ELR (cell line): ENCODE results near the gene SNX32.

Experiments used
- DNase-seq: peaks from one replicate; pipeline ENCODE4 v3.0.0-alpha.2; 2015; ENCODE audit warnings: low read depth

SNX32 gene

DNA sequence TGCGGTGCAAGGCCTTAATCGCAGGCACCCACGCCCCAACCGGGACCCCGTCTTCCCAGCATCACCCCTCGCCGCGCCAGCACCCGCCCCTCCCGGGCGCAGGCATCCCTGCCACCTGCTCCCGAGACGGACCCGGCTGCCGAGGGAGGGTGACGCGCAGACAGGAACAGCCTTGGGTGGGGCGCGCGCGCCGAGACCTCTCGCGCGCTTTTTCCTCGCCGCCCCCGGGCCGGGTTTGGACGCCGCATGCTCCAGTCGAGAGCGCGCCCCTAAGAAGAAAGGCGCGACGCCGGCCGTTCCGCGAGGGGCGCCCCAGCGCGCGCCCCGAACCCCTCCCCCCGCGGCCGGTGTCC lies 23.7 kb downstream of the SNX32 start:
- DNase-seq: no peak

DNA sequence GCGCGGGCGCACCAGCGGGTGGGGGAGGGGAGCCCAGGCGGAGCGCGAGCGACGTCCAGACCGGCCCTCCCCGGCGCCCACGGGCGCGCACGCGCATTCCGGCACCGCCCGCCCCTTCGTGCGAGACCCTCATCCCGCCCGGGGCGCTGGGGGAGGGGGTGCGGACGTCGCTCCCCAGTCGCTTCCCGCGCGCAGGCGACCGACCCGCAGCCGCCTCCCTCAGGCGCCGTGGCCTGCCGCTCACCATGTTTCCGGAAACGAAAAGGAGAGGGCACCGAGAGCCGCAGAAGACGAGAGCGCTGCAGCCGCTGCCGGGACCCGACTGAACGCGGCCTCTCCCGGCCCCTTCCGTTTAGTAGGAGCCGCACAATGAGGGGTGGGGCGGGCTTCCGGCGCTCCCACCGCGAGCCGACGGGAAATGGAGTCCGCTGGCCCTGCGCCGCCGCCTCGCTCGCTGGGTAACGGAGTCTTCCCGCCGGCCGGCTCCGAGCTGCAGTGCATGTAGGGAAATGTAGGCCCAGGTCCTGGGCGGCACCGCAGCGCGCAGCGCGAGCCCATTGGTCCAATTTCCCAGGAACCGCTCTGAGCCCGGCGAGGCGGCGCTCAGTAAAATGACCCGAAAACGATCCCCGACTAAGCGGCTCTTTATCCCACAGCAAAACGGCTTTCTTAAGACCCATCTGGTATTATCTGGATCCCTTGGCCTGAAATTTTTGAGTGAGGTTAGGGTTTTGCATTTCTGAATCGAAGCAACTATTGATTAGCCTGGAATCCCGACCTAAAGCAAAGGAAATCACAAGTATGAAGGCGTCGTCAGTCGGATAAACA lies 24.3 kb downstream of the SNX32 start, which contains the start of gene CFL1:
TSS of gene CFL1 (minus strand) at position 328 of the 828 bp plus-strand sequence. CDS start at position 247, 81 bp downstream.
- peak; percentile 98 for DNase-seq

DNA sequence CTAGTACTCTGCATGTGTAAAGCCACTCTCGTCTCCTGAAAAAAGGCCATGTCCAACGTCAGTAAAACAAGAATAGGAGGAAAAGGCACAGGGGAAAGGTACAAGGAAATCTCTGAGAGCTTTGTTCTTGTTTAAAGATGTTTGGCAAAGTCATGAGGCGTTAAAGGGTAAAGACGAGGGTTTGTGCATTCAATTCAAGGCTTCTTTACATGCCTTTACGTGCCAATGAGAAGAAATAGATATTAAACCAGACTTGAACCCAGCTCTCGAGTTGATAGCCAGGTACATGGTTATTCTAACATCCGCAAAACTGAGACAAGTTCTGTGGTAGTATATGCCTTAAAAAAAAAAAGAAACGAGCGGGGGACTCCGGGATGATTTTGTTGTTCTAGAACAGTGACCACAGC lies 24.9 kb downstream of the SNX32 start:
- DNase-seq: peak; percentile 44

DNA sequence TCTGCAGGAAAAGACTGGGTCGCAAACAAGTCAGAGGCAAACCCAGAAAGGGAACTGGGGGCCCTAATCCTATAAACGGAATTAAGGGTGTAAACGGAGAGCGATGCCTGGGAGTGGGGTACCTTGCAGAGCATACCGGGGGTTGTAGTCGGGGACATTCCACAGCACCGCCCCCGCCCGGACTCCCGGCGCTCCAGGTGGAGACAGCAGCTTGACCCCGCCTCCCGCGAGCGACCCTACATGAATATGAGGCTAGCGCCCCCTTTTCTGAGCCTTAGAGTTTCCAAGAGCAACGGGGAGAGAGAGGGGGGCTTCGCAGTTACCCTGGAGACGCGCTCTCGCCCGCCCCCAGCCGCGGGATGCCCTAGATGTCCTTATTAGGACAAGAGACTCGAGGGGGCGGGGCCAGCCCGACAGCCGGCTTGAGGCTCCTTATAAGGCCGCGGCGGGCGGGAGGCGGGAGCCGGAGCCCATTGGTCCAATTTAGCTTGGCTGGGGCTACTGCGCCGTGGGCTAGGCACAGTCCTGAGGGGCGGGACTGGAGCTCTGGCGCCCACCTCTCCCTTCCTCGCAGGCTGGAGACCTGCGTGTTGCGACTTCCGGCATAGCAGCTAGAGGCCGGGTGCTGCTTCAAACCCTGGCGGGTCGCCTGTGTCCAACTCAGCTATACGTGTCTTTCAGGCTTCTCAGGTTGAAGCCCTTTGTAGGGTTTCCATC lies 25.5 kb downstream of the SNX32 start:
- DNase-seq: peak; percentile 98

DNA sequence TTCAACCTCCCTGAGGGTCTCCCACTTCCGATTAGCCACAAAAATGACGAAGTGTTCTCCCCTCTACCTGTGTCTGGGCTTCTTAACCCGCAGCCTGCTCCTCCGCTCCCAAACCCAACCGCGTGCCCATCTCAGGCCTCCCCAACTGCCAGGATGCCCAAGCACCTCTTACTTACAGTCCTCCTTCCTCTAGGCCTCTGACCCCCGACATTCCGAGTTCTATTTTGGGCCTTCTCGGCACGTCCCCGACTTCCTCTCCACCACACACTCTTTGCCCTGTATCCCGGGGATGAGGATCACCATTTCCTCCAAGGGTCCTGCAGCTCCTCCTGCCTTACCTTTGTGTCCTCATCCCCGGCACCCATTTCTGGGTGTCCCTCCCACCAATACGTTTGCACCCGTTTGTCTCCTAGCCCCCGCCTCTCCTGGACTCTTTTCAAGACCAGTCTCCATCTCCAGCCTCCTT lies 26.1 kb downstream of the SNX32 start:
- no peak for DNase-seq

DNA sequence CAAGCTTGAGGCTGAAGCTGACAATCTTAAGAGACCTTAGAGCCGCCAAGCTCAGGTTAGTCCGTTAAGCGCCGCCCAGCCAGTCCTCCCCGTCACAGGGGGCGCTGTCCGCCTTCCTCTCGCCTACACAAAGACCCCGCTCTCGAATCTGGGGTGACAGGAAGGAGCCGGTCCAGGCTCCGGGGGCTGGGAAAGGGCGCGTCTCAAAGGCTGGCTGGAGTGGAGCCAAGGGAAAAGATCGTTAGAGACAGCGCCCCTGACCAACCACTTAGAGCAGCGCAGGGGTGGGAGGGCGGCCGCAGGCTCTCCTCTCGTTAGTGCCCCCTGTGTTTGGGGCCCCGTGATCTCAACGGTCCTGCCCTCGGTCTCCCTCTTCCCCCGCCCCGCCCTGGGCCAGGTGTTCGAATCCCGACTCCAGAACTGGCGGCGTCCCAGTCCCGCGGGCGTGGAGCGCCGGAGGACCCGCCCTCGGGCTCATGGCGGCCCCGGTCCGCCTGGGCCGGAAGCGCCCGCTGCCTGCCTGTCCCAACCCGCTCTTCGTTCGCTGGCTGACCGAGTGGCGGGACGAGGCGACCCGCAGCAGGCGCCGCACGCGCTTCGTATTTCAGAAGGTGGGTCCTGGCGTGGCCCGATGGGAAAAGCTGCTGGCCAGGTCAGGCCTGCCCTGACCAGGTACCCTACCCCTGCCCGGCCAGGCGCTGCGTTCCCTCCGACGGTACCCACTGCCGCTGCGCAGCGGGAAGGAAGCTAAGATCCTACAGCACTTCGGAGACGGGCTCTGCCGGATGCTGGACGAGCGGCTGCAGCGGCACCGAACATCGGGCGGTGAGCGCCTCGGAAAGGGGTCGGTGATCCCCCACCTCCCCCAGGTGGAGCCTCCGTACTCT lies 26.8 kb downstream of the SNX32 start, which contains the start of gene MUS81:
TSS of gene MUS81 (plus strand) at position 156 of the 887 bp plus-strand sequence. CDS start at position 477, 321 bp downstream.
- DNase-seq: peak; percentile 100

DNA sequence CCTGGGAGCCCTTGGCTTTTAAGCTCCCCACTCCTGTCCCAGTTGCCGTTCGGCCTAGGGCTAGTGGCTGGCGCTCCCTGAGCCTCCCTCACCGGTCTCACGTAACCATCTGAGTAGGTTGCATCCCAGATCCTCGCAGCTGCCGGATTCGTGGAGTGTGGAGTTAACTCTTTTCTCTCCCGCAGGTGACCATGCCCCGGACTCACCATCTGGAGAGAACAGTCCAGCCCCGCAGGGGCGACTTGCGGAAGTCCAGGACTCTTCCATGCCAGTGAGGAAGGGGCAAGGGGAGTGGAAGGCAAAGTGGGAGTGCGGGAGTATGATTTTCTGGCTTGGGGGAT lies 27.4 kb downstream of the SNX32 start:
- DNase-seq: no peak

DNA sequence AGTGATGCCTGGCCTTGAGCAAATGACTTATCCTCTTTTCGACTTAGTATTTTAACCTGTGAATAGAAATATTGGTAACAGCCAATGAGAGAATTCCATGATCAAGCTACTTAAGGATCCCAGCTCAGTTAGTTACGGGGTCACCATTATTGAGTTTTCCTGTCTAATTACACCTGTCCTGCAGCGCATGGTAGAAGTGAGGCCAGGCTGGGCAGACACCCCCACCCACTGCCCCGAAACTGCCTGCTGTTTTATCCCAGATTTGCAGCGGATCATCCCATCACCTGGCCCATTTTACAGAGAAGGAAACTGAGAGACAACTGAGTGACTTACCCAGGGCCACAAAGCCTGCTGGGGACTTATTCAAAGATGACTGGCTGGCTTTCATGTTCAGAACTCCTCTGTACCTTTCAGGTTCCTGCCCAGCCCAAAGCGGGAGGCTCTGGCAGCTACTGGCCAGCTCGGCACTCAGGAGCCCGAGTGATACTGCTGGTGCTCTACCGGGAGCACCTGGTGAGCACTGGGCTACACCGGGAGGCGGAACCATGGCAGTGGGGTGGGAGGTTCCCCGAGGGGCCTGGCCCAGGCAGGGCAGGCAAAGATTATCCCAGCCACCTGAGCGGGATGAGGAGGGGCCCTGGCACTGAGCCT lies 27.9 kb downstream of the SNX32 start:
- DNase-seq: no peak

DNA sequence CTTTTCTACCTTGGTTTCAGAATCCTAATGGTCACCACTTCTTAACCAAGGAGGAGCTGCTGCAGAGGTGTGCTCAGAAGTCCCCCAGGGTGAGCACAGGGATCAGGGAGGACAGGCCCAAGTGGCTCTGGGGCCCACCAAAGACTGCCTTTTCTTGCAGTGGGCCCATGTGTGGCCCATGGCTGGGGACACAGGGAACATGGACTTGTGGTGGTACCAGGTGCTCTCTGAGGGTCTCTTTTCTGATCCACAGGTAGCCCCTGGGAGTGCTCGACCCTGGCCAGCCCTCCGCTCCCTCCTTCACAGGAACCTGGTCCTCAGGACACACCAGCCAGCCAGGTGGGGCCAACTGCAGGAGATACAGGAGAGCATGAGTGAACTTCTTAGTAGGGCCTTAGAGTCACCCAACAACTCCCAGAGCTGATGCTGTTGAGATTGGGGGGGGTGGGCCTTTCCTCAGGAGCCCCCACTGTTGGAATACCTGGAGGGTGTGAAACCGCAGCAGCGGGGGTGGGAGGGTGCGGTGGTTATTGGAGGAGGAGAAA lies 28.5 kb downstream of the SNX32 start:
- no peak for DNase-seq

DNA sequence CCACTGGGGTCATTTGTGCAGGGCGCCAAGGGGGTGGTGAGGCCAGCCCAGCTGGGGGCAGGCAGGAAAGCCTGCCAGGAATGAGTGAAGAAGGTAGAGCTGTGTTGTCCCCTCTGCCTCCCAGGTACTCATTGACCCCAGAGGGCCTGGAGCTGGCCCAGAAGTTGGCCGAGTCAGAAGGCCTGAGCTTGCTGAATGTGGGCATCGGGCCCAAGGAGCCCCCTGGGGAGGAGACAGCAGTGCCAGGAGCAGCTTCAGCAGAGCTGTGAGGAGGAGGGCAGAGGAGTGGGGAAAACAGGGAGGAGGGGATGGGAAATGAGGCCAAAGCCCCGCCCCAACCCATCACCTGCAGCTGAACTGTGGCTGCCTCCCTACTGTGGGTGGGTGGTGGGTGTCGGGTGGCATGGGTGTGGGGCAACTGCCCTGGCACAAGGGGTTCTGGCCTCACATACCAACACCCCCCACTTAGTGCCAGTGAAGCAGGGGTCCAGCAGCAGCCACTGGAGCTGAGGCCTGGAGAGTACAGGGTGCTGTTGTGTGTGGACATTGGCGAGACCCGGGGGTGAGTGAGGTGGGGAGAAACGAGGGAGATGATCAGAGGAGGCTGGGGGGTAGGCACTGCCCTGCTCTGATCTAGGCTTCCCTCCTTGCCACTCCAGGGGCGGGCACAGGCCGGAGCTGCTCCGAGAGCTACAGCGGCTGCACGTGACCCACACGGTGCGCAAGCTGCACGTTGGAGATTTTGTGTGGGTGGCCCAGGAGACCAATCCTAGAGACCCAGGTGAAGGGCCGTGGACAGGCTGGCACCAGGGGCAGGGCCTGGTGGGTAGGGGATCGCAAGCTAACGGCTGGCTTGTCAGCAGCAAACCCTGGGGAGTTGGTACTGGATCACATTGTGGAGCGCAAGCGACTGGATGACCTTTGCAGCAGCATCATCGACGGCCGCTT lies 29.5 kb downstream of the SNX32 start:
- no peak for DNase-seq

DNA sequence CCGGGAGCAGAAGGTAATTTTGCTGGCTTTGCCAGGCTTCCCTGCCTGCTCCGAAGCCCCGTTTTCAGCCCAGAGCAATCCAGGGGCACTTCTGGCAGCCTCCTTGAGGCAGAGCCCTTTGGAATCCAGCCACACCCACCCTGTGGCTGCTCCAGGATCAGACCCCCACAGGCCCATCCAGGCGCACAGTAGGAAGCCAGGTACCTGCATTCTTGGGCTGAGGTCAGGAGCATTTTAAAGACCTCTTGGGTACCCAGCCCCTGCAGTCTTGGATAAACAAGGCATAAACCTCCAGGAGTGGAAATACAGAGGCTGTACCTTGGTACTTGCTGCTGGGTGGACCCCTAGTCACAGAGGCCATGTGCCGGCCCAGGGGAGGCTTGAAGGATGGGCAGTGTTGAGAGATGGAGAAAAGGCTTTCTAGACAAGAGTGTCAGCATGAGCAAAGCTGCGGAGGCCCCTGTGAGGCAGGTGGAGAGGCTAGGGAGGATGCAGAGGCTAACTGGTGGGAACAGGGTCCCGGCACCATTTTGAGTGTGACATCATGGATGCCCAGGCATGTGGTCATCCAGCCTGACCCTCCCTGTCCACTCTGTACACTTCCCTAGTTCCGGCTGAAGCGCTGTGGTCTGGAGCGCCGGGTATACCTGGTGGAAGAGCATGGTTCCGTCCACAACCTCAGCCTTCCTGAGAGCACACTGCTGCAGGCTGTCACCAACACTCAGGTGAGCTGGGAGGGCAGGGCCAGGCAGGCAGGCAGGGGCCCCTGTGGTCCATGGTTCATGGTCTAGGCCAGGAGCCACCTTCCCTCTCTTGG lies 30.3 kb downstream of the SNX32 start:
- no peak for DNase-seq

DNA sequence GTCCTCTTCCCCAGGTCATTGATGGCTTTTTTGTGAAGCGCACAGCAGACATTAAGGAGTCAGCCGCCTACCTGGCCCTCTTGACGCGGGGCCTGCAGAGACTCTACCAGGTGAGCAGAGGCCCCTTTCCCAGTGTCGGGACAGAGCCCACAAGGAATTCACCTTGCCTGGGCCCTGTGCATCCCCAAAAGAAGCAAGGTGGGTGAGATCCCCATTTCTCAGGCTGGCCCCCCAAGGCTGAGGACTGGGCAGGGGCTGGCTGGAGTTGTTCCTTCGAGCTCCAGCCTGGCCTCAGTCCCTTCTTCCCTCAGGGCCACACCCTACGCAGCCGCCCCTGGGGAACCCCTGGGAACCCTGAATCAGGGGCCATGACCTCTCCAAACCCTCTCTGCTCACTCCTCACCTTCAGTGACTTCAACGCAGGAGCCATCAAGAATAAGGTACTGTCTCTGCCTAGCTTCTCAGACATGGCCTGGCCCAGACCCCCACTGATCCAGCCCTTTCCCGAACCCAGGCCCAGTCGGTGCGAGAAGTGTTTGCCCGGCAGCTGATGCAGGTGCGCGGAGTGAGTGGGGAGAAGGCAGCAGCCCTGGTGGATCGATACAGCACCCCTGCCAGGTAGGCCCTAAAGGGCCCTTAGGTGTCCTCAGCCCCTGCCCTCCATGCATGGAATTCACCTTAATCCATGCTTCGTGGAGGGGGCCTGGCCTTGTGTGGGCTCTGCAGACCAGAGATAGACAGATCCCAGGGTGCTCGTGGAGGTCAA lies 31.1 kb downstream of the SNX32 start:
- no peak for DNase-seq

DNA sequence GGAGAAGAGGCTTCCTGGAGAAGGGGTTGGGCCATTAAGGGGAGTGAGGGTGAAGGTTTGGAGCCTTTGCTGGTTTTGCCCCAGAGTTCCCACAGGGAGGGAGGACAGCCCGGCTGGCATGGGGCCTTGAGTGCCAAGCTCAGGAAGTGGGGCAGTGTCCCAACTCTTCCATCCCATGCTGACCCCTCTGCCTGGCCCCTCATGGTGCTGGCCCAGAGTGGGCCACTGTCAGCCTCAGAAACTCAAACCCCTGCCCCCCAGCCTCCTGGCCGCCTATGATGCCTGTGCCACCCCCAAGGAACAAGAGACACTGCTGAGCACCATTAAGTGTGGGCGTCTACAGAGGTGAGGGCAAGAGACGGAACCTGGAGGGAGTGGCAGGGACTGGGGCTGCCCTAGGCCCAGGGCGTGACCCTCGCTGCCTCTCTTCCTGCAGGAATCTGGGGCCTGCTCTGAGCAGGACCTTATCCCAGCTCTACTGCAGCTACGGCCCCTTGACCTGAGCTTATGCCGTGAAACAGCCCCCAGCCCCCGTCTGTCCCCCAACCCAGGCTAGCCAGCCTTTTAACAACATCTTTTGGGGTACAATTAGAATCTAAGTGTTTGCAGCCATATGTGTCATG lies 31.9 kb downstream of the SNX32 start:
- DNase-seq: no peak

DNA sequence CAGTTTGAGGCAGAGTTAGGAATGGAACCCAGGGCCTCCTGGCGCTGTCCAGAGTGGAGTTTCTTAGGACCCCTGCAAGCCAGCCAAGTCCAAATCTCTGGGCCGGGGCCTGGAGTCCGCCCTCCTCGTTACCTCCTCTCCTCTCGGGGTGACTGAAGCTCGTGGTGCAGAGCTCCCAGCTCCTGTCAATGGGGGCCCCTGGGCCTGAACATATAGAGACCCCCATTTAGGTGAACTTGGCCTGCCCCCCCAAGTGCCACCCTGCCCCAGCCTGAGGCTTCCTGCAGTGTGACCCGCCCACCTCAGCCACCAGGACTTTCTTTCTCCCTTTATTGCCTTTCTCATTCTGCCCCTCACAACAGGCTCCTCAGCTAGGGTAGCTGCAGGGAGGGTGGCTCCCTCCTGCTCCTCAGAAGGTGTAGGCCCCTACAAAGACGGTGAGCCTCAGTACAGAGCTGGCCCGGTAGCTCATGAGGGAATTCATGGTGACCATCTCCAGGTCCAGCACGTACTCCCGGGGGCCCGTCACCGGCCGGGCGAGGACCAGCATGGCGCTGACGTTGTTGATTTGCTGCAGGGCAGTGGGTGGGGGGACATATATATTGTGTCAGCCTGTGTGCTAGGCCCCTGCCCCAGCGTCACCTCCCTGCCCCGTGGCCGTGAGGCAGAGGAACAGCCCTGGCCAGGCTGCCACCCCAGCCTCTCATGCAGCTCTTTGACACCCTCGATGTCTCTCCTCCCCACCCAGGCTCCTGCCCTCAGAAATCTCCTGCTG lies 32.9 kb downstream of the SNX32 start:
- DNase-seq: no peak

DNA sequence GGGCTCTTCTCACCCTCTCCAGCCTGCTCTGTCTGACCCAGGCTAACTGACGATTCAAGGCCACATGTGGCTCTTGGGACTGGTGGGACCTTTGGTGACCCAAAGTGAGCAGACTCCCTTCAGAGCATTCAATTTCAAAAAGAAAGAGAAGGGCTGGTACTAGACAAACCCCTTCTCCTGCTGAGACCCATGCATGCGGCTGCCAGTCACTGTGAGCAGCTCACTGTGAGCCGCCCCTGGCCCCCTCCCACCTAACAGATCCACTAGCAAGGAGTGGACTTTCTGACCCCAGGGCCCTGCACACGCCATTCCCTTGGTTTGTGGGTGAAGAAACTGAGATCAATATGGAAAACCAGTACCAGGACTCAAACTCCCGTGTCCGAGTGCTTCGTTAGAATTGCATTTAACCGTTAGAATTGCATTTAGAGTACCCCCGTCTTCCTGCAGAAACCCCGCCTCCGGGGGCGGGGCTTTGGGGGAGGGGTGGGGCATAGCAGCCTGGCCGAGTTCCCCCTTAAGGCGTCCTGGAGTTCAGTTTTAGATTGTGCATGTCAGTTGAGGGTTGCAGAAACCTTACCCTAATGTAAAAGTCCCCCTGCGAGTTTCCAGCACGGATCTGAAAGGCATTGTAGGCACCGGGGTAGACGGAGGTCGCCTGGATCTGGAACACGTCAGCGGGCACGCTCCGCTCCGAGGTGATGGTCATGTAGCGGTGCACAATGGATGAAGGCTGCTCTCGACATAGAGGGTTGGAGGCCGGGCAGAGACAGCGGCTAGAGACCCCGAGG lies 33.7 kb downstream of the SNX32 start:
- DNase-seq: no peak

DNA sequence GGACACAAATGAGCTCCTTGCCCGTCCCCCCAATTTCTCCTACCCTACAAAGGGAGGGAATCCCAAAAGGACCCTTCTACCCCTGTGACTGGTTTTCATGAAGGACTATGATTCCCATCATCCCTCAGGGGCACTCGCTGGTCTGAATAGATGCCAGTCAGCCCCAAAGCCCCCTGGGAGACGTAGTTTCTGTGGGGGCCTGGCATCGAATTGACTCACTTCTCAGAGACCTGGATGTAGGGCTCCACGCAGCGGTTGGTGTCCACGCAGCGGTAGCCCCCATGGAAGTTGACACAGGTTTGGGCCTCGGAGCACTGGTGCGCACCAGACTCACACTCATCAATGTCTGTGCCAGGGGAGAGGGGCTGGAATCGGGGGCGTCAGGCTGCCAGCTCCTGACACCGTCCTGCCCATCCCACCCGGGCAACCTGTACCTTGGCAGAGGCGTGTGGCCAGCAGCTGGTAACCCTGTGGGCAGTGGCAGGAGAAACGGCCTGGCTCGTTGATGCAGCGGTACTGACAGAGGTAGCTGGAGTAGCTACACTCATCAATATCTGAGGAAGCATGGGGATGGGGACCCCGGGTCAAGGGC lies 34.4 kb downstream of the SNX32 start:
- no peak for DNase-seq
